HG02884 (cell line): Measurements from ENCODE around the gene CENPX.

Source experiments
- ATAC-seq: cut with Tn5 transposase; IDR thresholded peaks from one replicate; pipeline ENCODE4 v1.9.1; 2021; ENCODE audit warnings: mild to moderate bottlenecking, moderate library complexity; ENCODE audit not compliant: unreplicated experiment

The CENPX gene

DNA sequence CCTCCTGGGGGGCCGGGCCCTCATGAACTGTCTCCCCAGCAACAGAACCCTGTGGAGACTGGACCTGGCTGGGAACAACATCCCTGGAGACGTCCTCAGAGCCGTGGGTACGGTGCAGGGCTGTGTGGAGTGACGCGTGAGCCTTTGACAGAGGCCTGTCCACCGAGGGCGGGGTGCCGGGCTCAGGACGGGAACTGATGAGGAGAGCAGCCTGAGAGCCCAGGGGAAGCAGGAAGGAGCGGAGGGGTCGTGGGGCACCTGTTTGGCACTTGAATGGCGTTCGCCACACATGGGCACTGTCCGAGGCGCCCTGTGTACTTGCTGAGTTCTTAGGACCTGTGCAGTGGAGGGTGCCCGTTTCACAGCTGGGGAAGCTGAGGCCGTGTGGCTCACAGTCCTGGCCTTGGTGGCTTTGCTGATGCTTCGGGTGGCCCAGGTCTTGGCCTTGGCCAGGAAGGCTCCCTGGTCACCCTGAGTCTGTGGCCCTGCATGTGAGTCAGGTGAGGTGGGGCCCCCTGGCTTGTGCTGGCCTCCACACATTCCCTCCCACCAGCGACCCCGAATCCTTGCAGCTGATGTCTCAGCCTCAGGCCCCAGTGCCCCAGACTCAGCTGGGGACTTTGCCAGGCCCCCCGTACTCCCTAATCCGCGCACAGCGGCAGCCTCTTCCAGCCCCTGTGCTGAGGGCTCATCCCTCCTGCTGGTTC, 2.9 kb upstream of the CENPX start:
- no peak for ATAC-seq

DNA sequence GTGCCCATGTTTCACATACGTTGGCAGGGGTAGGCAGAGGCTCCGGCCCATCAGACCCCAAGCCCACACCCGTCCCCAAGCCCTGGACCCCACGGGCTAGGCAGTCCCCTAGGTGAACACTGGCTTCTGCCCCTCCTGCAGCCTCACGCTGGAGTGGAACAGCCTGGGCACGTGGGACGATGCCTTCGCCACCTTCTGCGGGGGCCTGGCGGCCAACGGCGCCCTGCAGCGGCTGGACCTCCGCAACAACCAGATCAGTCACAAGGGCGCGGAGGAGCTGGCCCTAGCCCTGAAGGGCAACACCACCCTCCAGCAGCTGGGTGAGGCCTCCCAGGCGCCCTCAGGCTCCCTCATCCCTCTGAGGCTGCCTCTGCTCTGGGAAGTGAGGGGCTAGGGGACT, 2.2 kb upstream of the CENPX start:
- no peak for ATAC-seq

DNA sequence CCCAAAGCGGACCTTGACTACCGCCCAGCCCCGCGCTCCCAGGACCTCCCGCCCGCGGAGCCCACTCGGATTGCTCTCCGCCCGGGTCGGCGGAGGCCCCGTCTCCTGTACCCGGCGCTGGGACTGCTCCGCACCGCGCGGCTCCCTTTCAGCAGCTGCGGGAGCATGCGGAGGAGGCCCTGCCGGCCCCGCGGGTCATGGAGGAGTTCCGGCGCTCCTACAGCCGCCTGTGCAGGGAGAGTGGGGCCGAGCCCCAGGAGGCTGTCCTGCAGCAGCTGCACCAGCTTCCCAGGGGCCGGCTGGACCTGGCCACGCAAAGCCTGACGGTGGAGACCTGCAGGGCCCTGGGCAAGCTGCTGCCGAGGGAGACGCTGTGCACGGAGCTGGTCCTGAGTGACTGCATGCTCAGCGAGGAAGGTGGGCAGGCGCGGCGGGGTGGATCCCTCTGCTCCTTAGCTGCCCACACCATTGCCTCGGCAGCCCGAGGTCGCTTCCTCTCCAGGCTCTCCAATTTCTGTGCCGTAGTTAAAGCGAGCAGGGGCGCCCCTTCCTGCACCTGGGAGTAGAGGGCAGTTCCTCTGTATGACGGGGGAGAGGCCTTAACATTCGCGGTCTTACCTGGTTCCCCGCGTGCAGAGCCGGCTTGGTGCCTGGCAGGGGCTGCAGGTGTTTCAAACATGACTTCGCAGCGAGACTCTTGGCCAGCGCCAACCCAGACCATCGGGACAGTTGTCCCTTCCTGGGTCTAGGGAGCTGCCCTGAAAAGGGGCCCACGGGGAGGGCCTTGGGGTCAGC, 966 bp upstream of the CENPX start:
- ATAC-seq: no peak

DNA sequence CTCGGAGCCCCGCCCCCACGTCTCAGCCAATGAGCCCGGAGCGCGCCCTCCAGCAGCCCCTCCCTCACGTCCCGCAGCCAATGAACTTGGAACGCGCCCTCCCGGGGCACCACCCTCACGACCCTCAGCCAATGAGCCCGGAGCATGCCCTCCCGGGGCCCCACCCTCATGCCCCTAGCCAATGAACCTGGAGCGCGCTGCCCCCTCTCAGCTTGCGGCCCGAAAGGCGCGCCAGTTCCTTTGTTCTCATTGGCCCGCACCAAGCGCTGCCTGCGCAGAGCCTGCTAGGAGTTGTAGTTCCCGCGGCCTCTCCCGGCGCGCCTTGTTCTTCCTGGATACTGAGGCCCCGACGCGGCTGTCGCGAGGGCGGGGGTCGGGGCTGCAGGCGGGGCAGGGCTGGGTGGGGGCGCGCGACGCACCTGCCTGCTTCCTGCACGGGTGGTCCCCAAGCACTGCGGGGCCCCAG, 336 bp upstream of the CENPX start, which contains the start of gene LRRC45:
Gene LRRC45 (plus strand): TSS at position 325 of the 466 bp plus-strand sequence. CDS start 339 bp downstream, outside the sequence.
- ATAC-seq: peak; percentile 75

DNA sequence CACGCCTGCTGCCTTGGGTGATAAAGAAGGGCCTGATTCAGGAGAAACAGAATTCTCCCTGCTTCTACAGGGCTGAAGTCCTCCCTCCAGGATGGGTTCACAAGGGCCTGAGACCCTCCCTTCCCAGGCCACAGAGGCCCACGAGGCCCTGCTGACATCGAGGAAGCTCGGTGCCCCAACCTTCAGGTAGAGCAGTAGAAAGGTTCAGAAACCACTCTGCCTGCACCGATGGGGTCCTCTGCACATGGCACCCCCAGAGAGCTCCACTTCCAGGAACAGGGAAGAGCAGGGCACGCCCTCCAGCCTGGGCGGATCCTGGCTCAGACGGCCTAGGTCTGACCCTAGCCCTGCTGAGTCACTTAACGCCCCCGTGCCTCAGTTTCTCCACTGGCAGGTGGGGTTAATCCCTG, 773 bp downstream of the CENPX start:
- ATAC-seq: no peak

DNA sequence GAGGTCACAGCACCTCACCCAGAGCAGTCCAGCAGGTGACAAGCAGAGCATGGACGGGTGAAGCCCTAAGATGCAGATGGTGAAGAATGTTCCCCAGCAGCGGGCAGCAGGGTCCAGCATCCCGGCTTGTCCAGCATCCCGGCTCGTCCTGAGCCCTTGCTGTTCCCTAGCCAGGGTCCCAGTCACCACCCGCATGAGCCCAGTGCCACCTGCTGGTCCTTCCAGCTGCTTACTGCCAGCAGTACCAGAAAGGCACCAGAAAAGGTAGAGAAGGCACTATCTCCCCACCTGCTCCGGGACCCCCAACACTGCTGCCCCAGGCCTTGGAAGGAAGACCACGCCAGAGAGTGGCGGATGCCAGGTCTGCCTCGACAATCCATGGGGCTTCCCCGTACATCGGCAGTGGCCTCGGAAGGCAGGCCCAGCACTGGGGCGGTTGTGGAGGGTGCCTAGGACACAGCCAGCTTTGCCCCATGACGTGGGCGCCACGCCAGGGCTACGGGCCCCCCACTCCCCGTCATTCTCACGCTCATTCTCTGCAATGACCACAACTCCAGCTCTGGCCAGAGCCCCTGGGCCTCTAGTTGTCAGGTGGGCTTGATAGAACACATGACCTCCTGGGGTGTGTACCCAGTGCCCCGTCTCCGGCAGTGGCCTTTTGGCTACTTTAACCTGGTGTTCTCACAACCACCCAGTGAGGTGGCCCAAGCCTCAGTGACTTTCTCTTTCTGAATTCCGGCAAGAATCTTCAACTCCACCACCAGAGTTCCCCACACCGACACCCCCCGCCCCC, 1.4 kb downstream of the CENPX start:
- ATAC-seq: no peak

DNA sequence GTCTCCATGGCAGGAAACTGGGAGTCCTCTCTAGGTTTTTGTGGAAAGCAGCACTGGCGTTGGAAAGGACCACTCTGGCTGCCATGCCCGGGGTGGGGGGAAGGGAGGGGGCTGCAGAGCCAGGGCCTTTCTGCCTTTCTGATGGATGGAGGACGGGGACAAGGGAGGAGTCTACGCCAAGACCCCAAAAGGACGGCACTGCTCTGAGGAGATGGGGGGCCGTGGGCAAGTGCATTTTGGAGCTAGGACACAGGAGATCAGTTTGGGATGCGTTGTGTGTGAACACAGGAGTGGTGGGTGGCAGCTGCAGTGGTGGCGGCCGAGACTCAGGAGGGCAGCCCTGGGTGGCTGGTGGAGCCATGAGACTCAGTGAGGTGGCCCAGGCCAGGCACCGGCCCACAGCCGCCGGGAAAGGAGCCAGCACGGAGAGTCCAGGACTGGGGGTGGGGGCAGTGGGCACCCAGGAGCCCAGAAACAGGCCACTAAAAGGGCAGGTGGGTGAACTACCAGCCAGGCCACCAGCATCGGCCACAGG, 2.0 kb downstream of the CENPX start:
- no peak for ATAC-seq

DNA sequence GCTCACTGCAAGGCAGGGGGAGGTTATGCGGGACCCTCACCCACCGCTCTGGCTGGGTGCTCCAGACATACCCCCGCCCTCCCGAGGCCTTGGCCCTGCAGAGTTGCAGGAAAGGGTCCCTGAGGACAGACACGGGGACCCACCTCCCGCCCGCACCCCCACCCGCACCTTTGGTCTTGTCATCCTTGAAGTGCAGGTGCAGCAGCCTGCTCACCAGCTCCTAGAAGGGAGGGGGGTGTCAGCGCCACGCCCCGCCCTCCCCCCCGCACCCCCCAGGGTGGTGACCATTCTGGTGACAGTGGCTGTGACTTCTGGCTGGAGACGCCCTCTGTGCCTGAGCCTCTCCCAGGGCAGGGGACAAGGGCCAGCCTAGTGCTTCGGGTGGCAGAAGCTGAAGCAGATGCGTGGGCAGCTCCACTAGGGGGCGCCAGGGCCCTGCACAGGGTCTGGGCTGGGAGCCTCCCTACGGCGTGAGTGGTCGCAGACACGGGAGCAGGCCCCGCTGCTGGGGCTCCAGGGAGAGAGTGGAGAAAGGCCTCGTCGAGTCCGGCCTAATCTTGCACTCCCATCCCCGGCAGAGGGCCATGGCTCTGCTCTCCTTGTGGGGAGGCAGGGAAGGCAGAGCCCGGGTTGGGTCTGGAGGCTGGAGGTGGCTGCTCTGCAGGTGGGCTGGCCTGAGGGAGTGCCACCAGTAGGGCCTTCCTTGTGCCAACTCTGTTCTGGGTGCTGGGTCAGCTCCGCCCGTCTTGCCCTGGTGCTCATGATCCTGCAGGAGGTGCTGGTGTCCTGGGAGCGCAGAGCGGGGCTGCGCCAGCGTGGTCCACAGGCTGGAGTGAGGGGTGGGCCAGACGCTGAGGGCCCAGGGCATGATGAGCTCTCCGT, 2.7 kb downstream of the CENPX start:
- ATAC-seq: no peak

DNA sequence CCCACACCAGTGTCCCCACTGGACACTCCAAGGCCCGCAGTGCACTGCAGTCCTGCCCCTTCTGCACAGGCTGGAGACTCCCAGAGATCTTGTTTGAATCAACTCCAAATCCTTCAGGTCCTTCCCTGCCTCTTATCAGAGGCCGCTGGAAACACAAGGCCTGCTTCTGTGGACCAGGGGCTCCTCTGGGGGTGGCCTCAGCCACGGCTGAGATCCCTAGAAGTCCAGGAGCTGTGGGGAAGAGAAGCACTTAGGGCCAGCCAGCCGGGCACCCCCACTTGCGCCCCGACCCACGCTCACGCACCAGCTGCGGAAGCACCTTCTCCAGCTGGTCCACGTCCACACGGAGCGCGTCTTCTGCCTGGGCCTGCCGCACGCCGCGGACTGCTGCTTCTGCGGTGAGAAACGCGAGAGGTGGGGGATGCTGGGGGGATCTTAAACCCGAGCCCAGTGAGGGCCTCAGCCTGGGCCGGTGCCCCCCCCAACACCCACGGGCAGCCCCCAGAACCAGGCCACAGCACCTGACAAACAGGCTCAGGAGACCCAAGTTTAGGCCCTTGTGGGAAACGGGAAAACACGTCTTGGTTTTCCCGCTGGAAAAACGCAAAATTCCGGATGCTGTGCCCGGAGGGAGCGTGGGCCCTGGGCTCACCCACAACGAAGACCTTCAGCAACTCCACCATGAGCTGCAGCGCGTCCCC, 3.5 kb downstream of the CENPX start:
- no peak for ATAC-seq

DNA sequence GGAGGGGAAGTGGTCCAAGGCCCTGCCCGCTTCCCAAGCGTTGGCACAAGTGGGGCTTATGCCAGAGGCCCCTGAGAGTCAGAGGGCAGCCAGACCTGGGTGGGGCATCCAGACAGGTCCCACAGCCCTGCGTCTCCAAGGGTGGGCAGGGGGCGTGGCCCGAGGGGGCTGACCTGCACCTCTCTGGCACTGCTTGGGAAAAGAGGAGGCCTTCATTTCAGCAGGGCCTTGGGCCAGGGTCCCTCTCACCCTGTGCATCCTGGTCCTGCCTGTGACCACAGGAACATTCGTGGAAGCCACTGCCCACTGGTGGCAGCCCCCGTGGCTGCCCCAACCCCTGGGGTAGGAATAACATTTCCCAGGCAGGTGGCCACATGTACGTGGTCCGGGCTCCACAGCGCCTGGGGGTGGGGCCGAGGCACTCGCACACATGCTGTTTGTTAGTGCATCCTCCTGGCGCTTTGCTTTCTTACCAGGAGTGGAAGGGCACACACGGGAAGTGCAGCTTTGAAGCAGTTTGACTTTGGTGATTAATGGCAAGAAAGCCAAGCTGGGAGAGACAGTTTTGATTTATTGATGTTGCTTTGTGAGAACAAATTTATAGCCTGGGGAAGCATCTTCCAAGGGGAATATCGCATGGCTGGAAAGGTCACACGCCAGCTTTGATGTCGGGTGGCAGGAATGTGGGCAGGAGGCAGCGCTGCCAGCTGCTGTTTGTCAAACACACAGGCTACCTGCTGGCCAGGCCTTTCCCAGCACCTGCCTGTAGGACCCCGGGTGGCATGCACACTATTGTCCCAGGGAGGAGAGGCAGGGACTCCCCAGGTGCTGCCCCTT, 4.3 kb downstream of the CENPX start:
- ATAC-seq: no peak

DNA sequence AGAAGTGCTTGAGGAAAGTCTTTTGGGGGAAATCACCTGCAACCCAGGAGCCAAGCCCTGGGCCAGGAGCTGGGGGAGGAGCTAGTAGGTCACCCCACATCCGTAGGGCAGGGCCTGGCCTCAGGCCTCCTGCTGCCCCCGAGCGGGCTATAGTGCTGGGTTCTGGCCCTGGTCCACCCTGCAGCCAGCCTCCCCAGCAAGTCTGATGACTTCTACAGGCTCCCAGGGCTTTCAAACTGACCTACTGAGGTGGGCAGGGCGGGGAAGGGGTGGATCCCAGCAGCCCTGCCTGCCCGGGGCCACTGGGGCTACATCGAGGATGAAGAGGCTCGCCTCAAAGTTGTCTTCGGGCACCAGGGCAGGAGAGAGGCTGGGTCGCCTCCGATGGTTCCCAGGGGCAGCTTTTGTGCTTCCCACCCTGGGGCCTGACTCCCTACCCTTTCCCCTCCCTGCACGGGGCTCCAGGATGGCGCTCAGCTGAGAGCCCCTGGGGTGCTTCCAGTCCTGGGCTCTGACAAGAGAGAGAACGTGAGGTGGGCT, 5.0 kb downstream of the CENPX start:
- ATAC-seq: no peak

DNA sequence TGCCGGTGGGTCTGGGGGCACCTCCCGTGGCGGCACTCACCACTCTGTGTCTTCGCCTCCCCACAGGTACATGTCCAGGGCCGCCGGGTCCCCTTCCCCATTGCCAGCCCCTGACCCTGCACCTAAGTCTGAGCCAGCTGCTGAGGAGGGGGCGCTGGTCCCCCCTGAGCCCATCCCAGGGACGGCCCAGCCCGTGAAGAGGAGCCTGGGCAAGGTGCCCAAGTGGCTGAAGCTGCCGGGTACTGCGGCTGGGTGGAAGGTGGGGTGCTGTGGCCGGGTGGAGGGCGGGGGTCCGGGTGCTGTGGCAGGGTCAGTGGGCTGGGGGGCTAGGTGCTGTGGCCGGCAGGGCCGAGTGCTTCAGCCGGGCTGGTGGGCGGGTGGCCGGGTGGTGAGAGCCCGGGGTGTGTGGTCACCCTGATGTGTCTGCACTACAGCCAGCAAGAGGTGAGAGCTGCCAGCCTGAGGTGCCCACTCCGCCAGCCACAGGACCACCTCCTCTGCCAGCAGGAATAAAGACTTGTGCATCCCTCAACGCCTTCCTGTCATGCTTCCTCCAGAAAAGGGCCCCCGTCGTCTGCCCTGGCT, 5.7 kb downstream of the CENPX start:
- ATAC-seq: no peak

DNA sequence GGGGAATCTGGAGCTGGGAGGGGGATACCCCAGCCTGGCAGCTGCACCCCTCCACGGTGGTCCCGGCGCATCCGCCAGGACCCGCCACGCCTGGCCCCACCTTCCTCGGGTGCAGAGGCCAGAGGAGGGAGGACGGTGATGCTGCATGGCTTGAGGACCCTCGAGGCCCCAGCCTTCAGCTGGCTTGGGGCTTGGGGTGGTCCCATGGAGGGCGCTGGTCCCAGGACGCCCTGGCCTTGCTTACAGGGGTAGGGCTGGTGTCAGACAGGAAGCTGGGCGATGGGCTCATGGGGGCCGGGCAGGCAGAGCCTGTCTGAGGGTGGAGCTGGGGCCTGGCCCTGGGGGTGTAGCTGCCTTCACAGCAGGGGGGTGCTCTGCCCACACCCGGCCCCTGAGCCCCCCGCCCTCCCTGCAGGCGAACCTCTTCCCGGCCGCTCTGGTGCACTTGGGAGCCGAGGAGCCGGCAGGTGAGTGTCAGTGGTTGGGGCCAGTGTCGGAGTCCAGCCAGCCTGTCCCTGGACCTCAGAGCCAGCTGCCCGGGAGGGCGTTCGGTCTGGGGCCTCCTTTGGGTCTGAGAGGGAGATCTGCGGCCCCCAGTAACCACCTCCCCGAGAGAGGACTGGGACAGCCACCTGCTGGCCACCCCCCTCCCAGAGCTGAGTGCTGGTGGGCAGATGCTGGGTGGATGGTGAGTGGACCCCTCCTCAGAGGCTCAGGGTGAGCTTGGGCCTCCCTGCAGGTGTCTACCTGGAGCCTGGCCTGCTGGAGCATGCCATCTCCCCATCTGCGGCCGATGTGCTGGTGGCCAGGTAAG, 6.4 kb downstream of the CENPX start:
- ATAC-seq: no peak

DNA sequence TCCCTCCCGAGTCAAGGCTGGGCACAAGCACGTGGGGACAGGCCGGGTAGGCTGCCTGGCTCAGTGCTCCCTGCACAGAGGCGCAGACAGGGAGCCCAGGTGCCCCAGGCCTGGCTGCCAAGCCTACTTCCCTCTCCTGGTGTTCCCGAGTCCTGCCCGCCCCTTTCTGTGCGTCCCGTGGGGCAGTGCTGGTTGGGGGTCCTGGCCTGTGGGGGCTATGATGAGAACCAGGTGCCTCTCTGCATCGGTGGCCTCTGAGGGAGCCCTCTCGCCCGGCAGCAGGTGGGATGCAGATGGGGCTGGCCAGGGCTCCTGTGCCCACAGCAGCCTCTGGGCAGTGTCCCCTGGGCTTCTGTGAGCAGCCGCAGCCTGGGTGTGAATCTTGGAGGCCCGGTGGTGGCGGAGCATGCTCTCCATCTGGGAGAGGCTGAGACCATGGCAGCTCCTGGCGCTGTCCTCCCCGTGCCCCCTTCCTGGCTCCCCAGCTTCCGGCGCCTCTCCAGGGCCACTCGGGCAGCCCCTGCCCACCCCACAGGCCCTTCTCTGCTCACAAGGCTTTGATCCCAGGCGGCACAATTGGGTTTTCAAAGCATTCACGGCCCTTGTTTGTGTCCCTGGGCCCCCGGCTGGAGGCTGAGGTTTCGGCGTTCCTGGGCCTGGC, 7.2 kb downstream of the CENPX start:
- ATAC-seq: no peak

DNA sequence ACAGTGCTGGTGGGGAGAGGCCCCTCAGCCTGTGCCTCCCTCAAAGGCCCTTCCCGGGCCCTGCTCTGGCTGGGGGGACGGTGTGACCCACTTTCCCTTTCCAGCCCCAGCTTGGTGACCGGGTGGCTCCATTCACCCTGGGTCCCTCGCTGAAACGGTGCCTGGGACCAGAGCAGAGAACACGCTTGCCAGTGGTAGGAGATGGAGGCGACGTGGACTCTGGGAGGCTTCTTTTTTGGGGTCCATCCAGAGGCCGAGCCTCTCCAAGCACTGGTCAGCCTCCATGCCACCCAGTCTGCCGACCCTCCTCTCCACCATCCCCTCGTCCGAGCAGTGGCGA, 7.7 kb downstream of the CENPX start:
- no peak for ATAC-seq

DNA sequence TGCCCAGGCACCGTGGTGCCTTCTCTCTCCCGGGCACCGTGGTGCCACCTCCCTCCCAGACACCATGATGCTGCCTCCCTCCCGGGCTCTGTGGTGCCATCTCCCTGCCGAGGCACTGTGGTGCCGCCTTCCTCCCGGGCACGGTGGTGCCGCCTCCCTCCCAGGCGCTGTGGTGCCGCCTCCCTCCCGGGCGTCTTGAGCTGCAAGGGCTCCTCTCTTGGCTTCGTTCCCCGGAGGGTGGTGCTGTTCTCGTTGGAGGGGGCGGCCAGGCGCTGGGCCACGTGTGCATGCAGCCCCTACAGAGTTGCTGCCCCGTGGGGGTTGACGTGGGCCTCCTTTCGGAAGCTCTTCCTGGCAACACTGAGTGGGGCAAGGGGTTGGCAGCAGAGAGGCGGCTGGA, 8.2 kb downstream of the CENPX start:
- no peak for ATAC-seq
